Naive thymus-derived CD4-positive, alpha-beta T cell (primary cell): ENCODE results near the gene EPHB3. TPM values are rescaled to one million over a fixed set of nuclear protein-coding genes. Genes with fewer than 3 reads are reported as not detected.
A peak's percentile ranks its signal among the peaks of the same experiment; 100 is the strongest.

Experiments
- ATAC-seq: fragments of 150-1000 bp; cut with Tn5 transposase; 2 replicates; pipeline ENCODE4 v1.10.0; 2021; ENCODE audit warnings: mild to moderate bottlenecking, moderate library complexity
- CTCF ChIA-PET: fragments of 350-600 bp; sonication (Branson Sonifier 250); formaldehyde crosslinking; loops from one replicate; lab custom pipeline; 2021; ENCODE audit warnings: antibody characterized with exemption; lab: Charles Lee
- POLR2A ChIA-PET: fragments of 350-600 bp; sonication (Branson Sonifier 250); formaldehyde crosslinking; loops from one replicate; lab custom pipeline; 2021; ENCODE audit warnings: antibody characterized with exemption, inconsistent platforms; lab: Charles Lee
- DNase-seq, 9 donors: peaks; one replicate each; pipeline versions ENCODE4 v3.0.0 to v3.0.0-alpha.2; 2020 to 2022; ENCODE audit warnings: mixed read lengths in 1 of 9
- H3K27ac ChIP-seq: one replicate; pipeline ENCODE4 v1.7.0; 2013; ENCODE audit warnings: mild to moderate bottlenecking, low read depth, low read length, moderate library complexity
- H3K27me3 ChIP-seq, 2 donors: one replicate each; pipeline ENCODE4 v1.7.0; 2013; ENCODE audit warnings: low read length in 2 of 2, mild to moderate bottlenecking in 2 of 2, moderate library complexity in 2 of 2; ENCODE audit not compliant: control insufficient read depth in 2 of 2, insufficient read depth in 2 of 2
- H3K36me3 ChIP-seq, 3 experiments: 1 replicate in 2 of 3; 2 replicates in 1 of 3; pipeline ENCODE4 v1.7.0; 2013; ENCODE audit warnings: low read length in 3 of 3, mild to moderate bottlenecking in 3 of 3, moderate library complexity in 1 of 3; ENCODE audit not compliant: insufficient read depth in 3 of 3, control insufficient read depth in 2 of 3
- H3K4me1 ChIP-seq, 2 donors: one replicate each; pipeline ENCODE4 v1.7.0; 2013; ENCODE audit warnings: low read length in 2 of 2, mild to moderate bottlenecking in 2 of 2, moderate library complexity in 1 of 2; ENCODE audit not compliant: control insufficient read depth in 2 of 2, insufficient read depth in 2 of 2
- H3K4me3 ChIP-seq: 2 replicates; pipeline ENCODE4 v1.7.0; 2013; ENCODE audit warnings: mild to moderate bottlenecking, low read length
- H3K9me3 ChIP-seq, 3 experiments: 1 replicate in 2 of 3; 2 replicates in 1 of 3; pipeline ENCODE4 v1.7.0; 2013; ENCODE audit warnings: low read length in 3 of 3; ENCODE audit not compliant: control insufficient read depth in 2 of 3
- H3K27ac Mint-ChIP-seq, 9 donors: one replicate each; pipeline ENCODE4 v1.8.0; 2020 to 2022; ENCODE audit warnings: mixed read lengths in 9 of 9, mild to moderate bottlenecking in 8 of 9, moderate library complexity in 5 of 9, inconsistent platforms in 2 of 9
- H3K27me3 Mint-ChIP-seq, 5 donors: one replicate each; pipeline ENCODE4 v1.8.0; 2021 to 2022; ENCODE audit warnings: mixed read lengths in 5 of 5, mild to moderate bottlenecking in 1 of 5
- H3K36me3 Mint-ChIP-seq, 5 donors: one replicate each; pipeline ENCODE4 v1.8.0; 2020 to 2022; ENCODE audit warnings: mixed read lengths in 5 of 5, mild to moderate bottlenecking in 3 of 5, inconsistent platforms in 1 of 5
- H3K4me1 Mint-ChIP-seq, 7 donors: one replicate each; pipeline ENCODE4 v1.8.0; 2020 to 2022; ENCODE audit warnings: mixed read lengths in 7 of 7, mild to moderate bottlenecking in 3 of 7, inconsistent platforms in 1 of 7
- H3K4me3 Mint-ChIP-seq, 10 donors: one replicate each; pipeline ENCODE4 v1.8.0; 2020 to 2022; ENCODE audit warnings: mild to moderate bottlenecking in 10 of 10, mixed read lengths in 10 of 10, moderate library complexity in 6 of 10, inconsistent platforms in 2 of 10
- H3K9me3 Mint-ChIP-seq, 11 donors: one replicate each; pipeline ENCODE4 v1.8.0; 2020 to 2022; ENCODE audit warnings: mixed read lengths in 11 of 11, mild to moderate bottlenecking in 4 of 11, inconsistent platforms in 1 of 11, moderate library complexity in 1 of 11
- intact Hi-C, 2 donors: fragments of 100-400 bp; cut with micrococcal nuclease; formaldehyde crosslinking; loops; one replicate each; pipeline ENCODE4 v1.15.1; 2023
- polyA plus RNA-seq, 2 donors: library from polyadenylated mRNA; unstranded; fragments of 300-500 nt; fragmentation: Illumina TruSeq; gene quantifications; one replicate each; pipeline ENCODE4 v1.2.3, GENCODE V29; 2021
- total RNA-seq, 6 experiments: library from RNA in 5 of 6; stranded (reverse) in 5 of 6; gene quantifications; 1 replicate in 5 of 6; 2 replicates in 1 of 6; pipeline ENCODE4 v1.2.3 and lab custom pipeline; 2021 to 2026

EPHB3 gene
- total and polyA plus RNA-seq, 7 experiments from 2014 or later = 0.04 to 0.49 (median 0.32) TPM

DNA sequence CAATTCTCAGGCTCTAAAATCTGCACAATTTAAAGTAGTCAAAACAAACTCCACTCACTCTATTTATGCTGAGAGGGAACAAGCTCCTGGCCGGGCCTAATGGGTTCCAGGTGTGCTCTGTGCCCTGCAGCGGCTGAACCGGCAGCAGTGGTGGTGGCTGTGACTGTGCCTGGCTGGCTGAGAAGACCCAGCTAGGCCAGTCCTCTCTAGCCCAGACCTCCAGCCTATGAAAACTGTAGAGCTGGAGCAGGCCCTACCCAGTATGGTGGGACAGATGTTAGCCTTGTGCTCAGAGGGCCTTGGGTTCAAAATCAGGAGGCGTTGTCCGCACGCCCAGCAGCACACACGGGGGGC is 37.0 kb downstream of the EPHB3 start:
- intact Hi-C loops = no loop called here
- Histone ChIP-seq H3K27ac (no peak overlapping the region), H3K4me3 (no peak overlapping the region), H3K9me3 (no peaks in the 10 kb centered on the region), H3K36me3 (no peaks in the 10 kb centered on the region), H3K27me3 (peaks cover 10 to 16% of the 10 kb centered on the region in 2 donors), H3K4me1 (peaks cover 0 to 7% of the 10 kb centered on the region in 2 donors)
- ChIA-PET POLR2A (no interaction called here), CTCF (no interaction called here)
- Mint-ChIP-seq H3K4me3 (peak overlapping the region in 1 of 10 donors; percentile 41), H3K36me3 (peaks cover 0 to 4% (median 0%) of the 10 kb centered on the region in 5 donors), H3K4me1 (peaks cover 4 to 28% (median 16%) of the 10 kb centered on the region in 7 donors), H3K9me3 (no peaks in the 10 kb centered on the region), H3K27me3 (peaks cover 22 to 33% (median 29%) of the 10 kb centered on the region in 5 donors), H3K27ac (no peak overlapping the region)
- no peak for ATAC-seq
- DNase-seq = no peak

DNA sequence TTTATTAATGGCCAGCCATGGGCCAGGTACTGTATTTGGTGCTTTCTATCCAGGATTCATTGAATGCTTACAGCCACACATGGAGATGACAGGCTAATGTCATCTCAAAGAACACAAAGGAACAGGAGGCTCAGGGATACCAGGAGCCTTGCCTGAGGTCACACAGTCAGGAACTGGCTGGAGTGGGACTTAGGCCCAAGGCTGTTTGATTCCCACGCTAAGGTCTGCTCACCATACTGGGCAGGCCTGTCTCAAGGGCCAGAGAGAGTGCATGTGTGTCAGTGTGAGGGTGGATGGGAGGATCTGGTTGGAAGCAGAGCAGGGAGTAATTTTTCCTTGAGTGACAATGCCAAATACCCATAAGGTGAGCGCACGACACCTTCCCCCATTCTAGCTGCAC is 37.6 kb downstream of the EPHB3 start:
- ATAC-seq = no peak
- H3K4me3 Mint-ChIP-seq = no peak overlapping the region
- no peaks in the 10 kb centered on the region for H3K9me3 Mint-ChIP-seq
- H3K27me3 Mint-ChIP-seq = peaks cover 26 to 36% (median 33%) of the 10 kb centered on the region in 5 donors
- H3K4me3 ChIP-seq = no peak overlapping the region
- POLR2A ChIA-PET = no interaction called here
- CTCF ChIA-PET = no interaction called here
- H3K27ac Mint-ChIP-seq = no peak overlapping the region
- H3K9me3 ChIP-seq = no peaks in the 10 kb centered on the region
- no peaks in the 10 kb centered on the region for H3K36me3 ChIP-seq
- peaks cover 0 to 7% of the 10 kb centered on the region in 2 donors for H3K4me1 ChIP-seq
- no peak overlapping the region for H3K27ac ChIP-seq
- H3K4me1 Mint-ChIP-seq = peaks cover 7 to 32% (median 18%) of the 10 kb centered on the region in 7 donors
- no peak for DNase-seq
- peaks cover 0 to 4% (median 0%) of the 10 kb centered on the region in 5 donors for H3K36me3 Mint-ChIP-seq
- H3K27me3 ChIP-seq = peaks cover 11 to 21% of the 10 kb centered on the region in 2 donors
- intact Hi-C loops = no loop called here

DNA sequence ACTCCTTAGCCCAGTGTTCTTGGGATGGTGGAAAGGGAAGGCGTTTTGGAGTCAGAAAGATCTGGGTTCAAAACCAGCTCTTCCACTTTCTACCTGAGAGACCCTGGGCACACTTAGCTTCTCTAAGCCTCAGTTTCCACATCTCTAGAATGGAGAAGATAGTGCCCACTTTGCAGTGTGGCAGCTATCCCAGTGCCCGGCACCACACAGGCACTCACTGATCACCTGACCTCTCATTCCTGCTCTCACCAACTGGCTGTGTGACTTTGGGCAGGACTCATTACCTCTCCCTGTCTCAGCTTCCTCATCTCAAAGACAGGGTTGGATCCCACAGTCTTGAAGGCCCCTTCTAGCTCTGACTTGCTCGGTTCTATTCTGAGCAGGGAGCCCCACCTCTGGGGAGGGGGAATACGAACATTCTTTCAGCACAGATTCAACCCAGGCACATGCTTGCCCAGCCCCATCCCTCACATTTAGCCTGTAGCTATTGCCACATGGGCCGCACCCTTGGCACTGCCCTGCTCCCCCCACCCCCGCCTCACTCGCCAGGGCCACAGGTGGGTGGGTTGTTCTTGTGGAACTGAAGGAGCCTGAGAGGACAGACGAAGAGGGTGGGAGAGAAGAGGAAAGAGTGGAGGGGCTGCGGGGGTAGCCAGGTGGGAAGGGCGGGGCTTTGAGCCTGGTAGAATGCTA is 39.2 kb downstream of the EPHB3 start:
- no peak for ATAC-seq
- POLR2A ChIA-PET = no interaction called here
- Histone ChIP-seq H3K27ac (no peak overlapping the region), H3K27me3 (peaks cover 17 to 27% of the 10 kb centered on the region in 2 donors), H3K4me3 (no peak overlapping the region), H3K9me3 (no peaks in the 10 kb centered on the region), H3K4me1 (peaks cover 0 to 7% of the 10 kb centered on the region in 2 donors), H3K36me3 (no peaks in the 10 kb centered on the region)
- Mint-ChIP-seq H3K27me3 (peaks cover 39 to 51% (median 46%) of the 10 kb centered on the region in 5 donors), H3K27ac (no peak overlapping the region), H3K4me3 (peak overlapping the region in 7 of 10 donors; percentile 19 to 53 (median 48)), H3K36me3 (peaks cover 0 to 4% (median 0%) of the 10 kb centered on the region in 5 donors), H3K4me1 (peaks cover 11 to 38% (median 24%) of the 10 kb centered on the region in 7 donors), H3K9me3 (peaks cover 0 to 3% (median 0%) of the 10 kb centered on the region in 11 donors)
- no peak for DNase-seq
- CTCF ChIA-PET = no interaction called here
- intact Hi-C loops = no loop called here

DNA sequence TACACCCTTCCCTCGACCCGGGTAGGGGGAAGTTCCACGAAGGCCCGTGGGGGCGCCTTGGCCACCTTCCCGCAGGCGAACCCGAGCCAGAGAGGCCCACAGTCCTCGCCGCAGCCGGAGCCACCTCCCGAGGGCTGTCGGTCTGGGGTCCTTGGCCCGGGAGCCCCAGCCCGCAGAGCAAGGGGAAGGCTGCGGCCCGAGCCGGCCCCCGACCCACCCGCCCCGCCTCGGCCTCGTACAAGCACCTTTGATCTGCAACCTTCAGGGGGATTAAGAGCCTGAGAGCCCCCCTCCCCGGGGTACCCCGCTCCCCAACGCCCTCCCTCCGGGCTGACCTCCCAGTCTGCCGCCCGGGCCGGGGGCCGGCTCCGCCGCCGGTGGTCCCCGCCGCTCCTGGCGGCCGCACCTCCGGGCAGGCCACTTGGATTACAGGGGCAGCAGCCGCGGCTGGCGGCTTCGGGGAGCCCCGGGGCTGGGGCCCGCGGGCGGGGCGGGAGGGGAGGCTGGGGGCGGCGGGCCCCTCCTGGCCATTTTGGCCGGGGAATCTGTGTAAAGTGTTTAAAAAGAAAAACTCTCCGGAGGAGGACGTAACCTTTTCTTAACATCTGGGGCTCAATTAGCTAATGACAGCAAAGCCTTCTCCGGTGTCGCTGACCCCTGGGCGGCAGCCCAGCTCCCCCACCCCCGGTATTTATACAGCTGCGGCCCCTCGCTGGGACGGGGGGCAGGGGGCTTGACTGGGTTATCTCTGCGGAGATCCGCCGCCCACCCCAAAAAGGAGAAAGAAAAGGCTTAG is 40.2 kb downstream of the EPHB3 start:
- peaks cover 0 to 4% (median 0%) of the 10 kb centered on the region in 5 donors for H3K36me3 Mint-ChIP-seq
- Histone ChIP-seq H3K9me3 (no peaks in the 10 kb centered on the region), H3K36me3 (no peaks in the 10 kb centered on the region), H3K27ac (no peak overlapping the region), H3K27me3 (peaks cover 23 to 27% of the 10 kb centered on the region in 2 donors), H3K4me3 (no peak overlapping the region), H3K4me1 (peaks cover 3 to 7% of the 10 kb centered on the region in 2 donors)
- intact Hi-C loops = no loop called here
- POLR2A ChIA-PET = no interaction called here
- ATAC-seq (no peak), DNase-seq (no peak)
- H3K27ac Mint-ChIP-seq = peak overlapping the region in 1 of 9 donors; percentile 19
- CTCF ChIA-PET = no interaction called here
- peaks cover 11 to 42% (median 28%) of the 10 kb centered on the region in 7 donors for H3K4me1 Mint-ChIP-seq
- H3K4me3 Mint-ChIP-seq = peak overlapping the region in 9 of 10 donors; percentile 47 to 79 (median 64)
- peaks cover 0 to 3% (median 0%) of the 10 kb centered on the region in 11 donors for H3K9me3 Mint-ChIP-seq
- peaks cover 41 to 60% (median 55%) of the 10 kb centered on the region in 5 donors for H3K27me3 Mint-ChIP-seq

DNA sequence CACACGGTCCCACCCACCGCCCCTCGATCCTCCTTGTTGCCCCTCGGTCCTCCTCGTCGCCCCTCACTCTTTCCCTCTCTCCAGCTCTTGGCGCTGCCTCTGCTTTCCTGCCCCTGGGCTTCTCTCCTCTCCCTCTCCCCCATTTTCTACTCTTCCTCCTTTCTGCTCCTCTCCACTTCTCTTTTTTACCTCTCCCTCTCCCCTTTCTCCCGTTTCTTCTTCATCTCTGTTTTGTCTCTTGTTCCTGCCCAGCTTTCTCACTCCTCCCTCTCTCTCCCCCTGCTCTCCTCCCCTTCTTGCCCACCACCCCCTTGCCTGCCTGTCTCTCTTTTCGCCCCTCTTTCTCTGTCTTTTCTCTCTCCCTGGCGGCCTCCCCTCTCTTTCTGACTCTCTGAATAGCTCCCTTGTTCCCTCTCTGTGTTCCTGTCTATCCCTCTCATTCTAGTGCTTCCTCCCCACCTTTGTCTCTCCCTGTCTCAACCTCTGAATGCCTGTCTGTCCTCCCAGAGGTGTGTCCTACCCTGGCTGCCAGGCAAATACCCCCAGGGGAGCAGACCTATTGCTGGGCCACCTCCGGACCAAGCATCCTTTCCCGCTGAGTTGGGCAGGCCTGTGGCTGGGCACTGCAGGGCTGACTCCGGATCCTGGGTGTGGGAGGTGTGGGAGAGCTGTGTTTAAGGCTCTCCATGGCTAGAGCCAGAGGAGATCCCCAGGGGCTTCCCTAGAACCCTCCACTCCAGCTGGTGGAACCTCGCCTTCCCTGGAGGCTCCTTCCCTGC is 41.0 kb downstream of the EPHB3 start:
- ChIA-PET CTCF (no interaction called here), POLR2A (interaction anchor here (0.6 kb wide), 1 partner anchor 197 kb away, joined by 3 read pairs; no protein-coding TSS in a partner anchor)
- no peak for ATAC-seq
- peak overlapping the region in 1 of 9 donors; percentile 13 for H3K27ac Mint-ChIP-seq
- Histone ChIP-seq H3K4me1 (peaks cover 7 to 11% of the 10 kb centered on the region in 2 donors), H3K36me3 (no peaks in the 10 kb centered on the region), H3K27me3 (peaks cover 23 to 27% of the 10 kb centered on the region in 2 donors), H3K27ac (no peak overlapping the region), H3K4me3 (no peak overlapping the region), H3K9me3 (no peaks in the 10 kb centered on the region)
- H3K36me3 Mint-ChIP-seq = peaks cover 0 to 4% (median 0%) of the 10 kb centered on the region in 5 donors
- peak overlapping the region in 9 of 10 donors; percentile 29 to 79 (median 64) for H3K4me3 Mint-ChIP-seq
- peaks cover 0 to 3% (median 0%) of the 10 kb centered on the region in 11 donors for H3K9me3 Mint-ChIP-seq
- peaks cover 11 to 48% (median 33%) of the 10 kb centered on the region in 7 donors for H3K4me1 Mint-ChIP-seq
- no peak for DNase-seq
- intact Hi-C loops = no loop called here
- peaks cover 41 to 64% (median 58%) of the 10 kb centered on the region in 5 donors for H3K27me3 Mint-ChIP-seq
